ENCODE data around the gene GRB14. TPM values are rescaled to one million over a fixed set of nuclear protein-coding genes. Genes with fewer than 3 reads are reported as not detected.

The GRB14 gene
- not detected for polyA plus RNA-seq (2012; ENCODE audit: missing spikeins)

GRCh38 chr2:164620873-164621763, at the start of gene GRB14:
TSS of gene GRB14 (minus strand) at chr2:164621482. CDS start at chr2:164621309, 173 bp downstream.
- TF ChIP-seq POLR2AphosphoS5 (IDR thresholded peaks at IDR 0.05; ENCODE audit: low read depth, low read length), result no peak
- no peak for TF ChIP-seq TAF1 (IDR thresholded peaks at IDR 0.05; ENCODE audit: borderline replicate concordance, low read depth, low read length)
- TF ChIP-seq POLR2A (IDR thresholded peaks at IDR 0.05; ENCODE audit: low read depth, low read length), result no peak
- peak; percentile 8 for DNase-seq (ENCODE audit: insufficient read length)
- FAIRE-seq, result no peak

- TF ChIP-seq POLR2A (IDR thresholded peaks at IDR 0.05; ENCODE audit: low read depth, low read length) (no peak), TAF1 (IDR thresholded peaks at IDR 0.05; ENCODE audit: borderline replicate concordance, low read depth, low read length) (no peak), POLR2AphosphoS5 (IDR thresholded peaks at IDR 0.05; ENCODE audit: low read depth, low read length) (no peak)
Observed at GRCh38 chr2:164669291-164669690, 48.0 kb upstream of the GRB14 start.

GRCh38 chr2:164667566-164667965, 46.3 kb upstream of the GRB14 start:
- FAIRE-seq (no peak), DNase-seq (ENCODE audit: insufficient read length) (no peak)
- TF ChIP-seq POLR2AphosphoS5 (IDR thresholded peaks at IDR 0.05; ENCODE audit: low read depth, low read length) (no peak), TAF1 (IDR thresholded peaks at IDR 0.05; ENCODE audit: borderline replicate concordance, low read depth, low read length) (no peak), POLR2A (IDR thresholded peaks at IDR 0.05; ENCODE audit: low read depth, low read length) (no peak)

More at GRCh38 chr2:164669291-164669690, 48.0 kb upstream of the GRB14 start:
- DNase-seq (ENCODE audit: insufficient read length) (no peak), FAIRE-seq (no peak)

GRCh38 chr2:164664070-164664469, 42.8 kb upstream of the GRB14 start:
- no peak for TF ChIP-seq POLR2AphosphoS5 (IDR thresholded peaks at IDR 0.05; ENCODE audit: low read depth, low read length)
- no peak for TF ChIP-seq POLR2A (IDR thresholded peaks at IDR 0.05; ENCODE audit: low read depth, low read length)
- no peak for TF ChIP-seq TAF1 (IDR thresholded peaks at IDR 0.05; ENCODE audit: borderline replicate concordance, low read depth, low read length)
- FAIRE-seq (no peak), DNase-seq (ENCODE audit: insufficient read length) (no peak)

- no peak for TF ChIP-seq TAF1 (IDR thresholded peaks at IDR 0.05; ENCODE audit: borderline replicate concordance, low read depth, low read length)
- DNase-seq (ENCODE audit: insufficient read length) (no peak), FAIRE-seq (no peak)
Observed at GRCh38 chr2:164662868-164663631, 41.8 kb upstream of the GRB14 start.

- FAIRE-seq, result no peak
- TF ChIP-seq POLR2A (IDR thresholded peaks at IDR 0.05; ENCODE audit: low read depth, low read length) (no peak), TAF1 (IDR thresholded peaks at IDR 0.05; ENCODE audit: borderline replicate concordance, low read depth, low read length) (no peak), POLR2AphosphoS5 (IDR thresholded peaks at IDR 0.05; ENCODE audit: low read depth, low read length) (no peak)
- DNase-seq (ENCODE audit: insufficient read length), result no peak
Observed at GRCh38 chr2:164662066-164662465, 40.8 kb upstream of the GRB14 start.

GRCh38 chr2:164661349-164661748, 40.1 kb upstream of the GRB14 start:
- TF ChIP-seq POLR2AphosphoS5 (IDR thresholded peaks at IDR 0.05; ENCODE audit: low read depth, low read length) (no peak), POLR2A (IDR thresholded peaks at IDR 0.05; ENCODE audit: low read depth, low read length) (no peak), TAF1 (IDR thresholded peaks at IDR 0.05; ENCODE audit: borderline replicate concordance, low read depth, low read length) (no peak)
- DNase-seq (ENCODE audit: insufficient read length) (no peak), FAIRE-seq (no peak)

- DNase-seq (ENCODE audit: insufficient read length) (no peak), FAIRE-seq (no peak)
- TF ChIP-seq TAF1 (IDR thresholded peaks at IDR 0.05; ENCODE audit: borderline replicate concordance, low read depth, low read length), result no peak
- no peak for TF ChIP-seq POLR2AphosphoS5 (IDR thresholded peaks at IDR 0.05; ENCODE audit: low read depth, low read length)
- no peak for TF ChIP-seq POLR2A (IDR thresholded peaks at IDR 0.05; ENCODE audit: low read depth, low read length)
Observed at GRCh38 chr2:164657129-164657528, 35.8 kb upstream of the GRB14 start.

- no peak for TF ChIP-seq TAF1 (IDR thresholded peaks at IDR 0.05; ENCODE audit: borderline replicate concordance, low read depth, low read length)
- DNase-seq (ENCODE audit: insufficient read length) (no peak), FAIRE-seq (no peak)
Observed at GRCh38 chr2:164655750-164656149, 34.5 kb upstream of the GRB14 start.

- FAIRE-seq, result no peak
- no peak for TF ChIP-seq POLR2A (IDR thresholded peaks at IDR 0.05; ENCODE audit: low read depth, low read length)
- no peak for TF ChIP-seq POLR2AphosphoS5 (IDR thresholded peaks at IDR 0.05; ENCODE audit: low read depth, low read length)
- TF ChIP-seq TAF1 (IDR thresholded peaks at IDR 0.05; ENCODE audit: borderline replicate concordance, low read depth, low read length), result no peak
- DNase-seq (ENCODE audit: insufficient read length), result no peak
Observed at GRCh38 chr2:164655336-164655735, 34.1 kb upstream of the GRB14 start.

- FAIRE-seq, result no peak
- DNase-seq (ENCODE audit: insufficient read length), result no peak
- no peak for TF ChIP-seq POLR2AphosphoS5 (IDR thresholded peaks at IDR 0.05; ENCODE audit: low read depth, low read length)
- TF ChIP-seq TAF1 (IDR thresholded peaks at IDR 0.05; ENCODE audit: borderline replicate concordance, low read depth, low read length), result no peak
- TF ChIP-seq POLR2A (IDR thresholded peaks at IDR 0.05; ENCODE audit: low read depth, low read length), result no peak
Observed at GRCh38 chr2:164651361-164651760, 30.1 kb upstream of the GRB14 start.

Measured in GM12892 (cell line).